Parathyroid adenoma (tissue), 2 donors: Measurements from ENCODE around the gene L3MBTL4.

Source experiments
- H2AFZ ChIP-seq: fragments of 300-600 bp; sonication (generic); one replicate; pipeline ENCODE4 v1.7.0; 2017; ENCODE audit warnings: antibody characterized with exemption, mild to moderate bottlenecking
- H3K27ac ChIP-seq: fragments of 300-600 bp; sonication (generic); one replicate; pipeline ENCODE4 v1.7.0; 2017
- H3K27me3 ChIP-seq: fragments of 300-600 bp; sonication (generic); one replicate; pipeline ENCODE4 v1.7.0; 2017; ENCODE audit warnings: low read length; ENCODE audit not compliant: control insufficient read depth, insufficient read depth
- H3K36me3 ChIP-seq: fragments of 300-600 bp; sonication (generic); one replicate; pipeline ENCODE4 v1.7.0; 2017; ENCODE audit warnings: low read length; ENCODE audit not compliant: control insufficient read depth, insufficient read depth
- H3K4me1 ChIP-seq: fragments of 300-600 bp; sonication (generic); one replicate; pipeline ENCODE4 v1.7.0; 2017; ENCODE audit warnings: control low read depth
- H3K4me2 ChIP-seq: fragments of 300-600 bp; sonication (generic); one replicate; pipeline ENCODE4 v1.7.0; 2017; ENCODE audit warnings: low read length
- H3K4me3 ChIP-seq: fragments of 300-600 bp; sonication (generic); one replicate; pipeline ENCODE4 v1.7.0; 2017; ENCODE audit warnings: low read depth, low read length
- H3K79me2 ChIP-seq: fragments of 300-600 bp; sonication (generic); one replicate; pipeline ENCODE4 v1.7.0; 2017; ENCODE audit warnings: control low read depth
- H3K9ac ChIP-seq: fragments of 300-600 bp; sonication (generic); one replicate; pipeline ENCODE4 v1.7.0; 2017; ENCODE audit warnings: mild to moderate bottlenecking
- H3K9me3 ChIP-seq: fragments of 300-600 bp; sonication (generic); one replicate; pipeline ENCODE4 v1.7.0; 2017; ENCODE audit warnings: low read length; ENCODE audit not compliant: control insufficient read depth
- TF ChIP-seq, protein P1 (sequence below): fragments of 300-600 bp; sonication (generic); IDR thresholded peaks from one replicate; pipeline ENCODE4 v1.7.0; 2017; ENCODE audit warnings: antibody characterized with exemption, mild to moderate bottlenecking
- donor health status: primary hyperparathyroidism.

The L3MBTL4 gene

DNA sequence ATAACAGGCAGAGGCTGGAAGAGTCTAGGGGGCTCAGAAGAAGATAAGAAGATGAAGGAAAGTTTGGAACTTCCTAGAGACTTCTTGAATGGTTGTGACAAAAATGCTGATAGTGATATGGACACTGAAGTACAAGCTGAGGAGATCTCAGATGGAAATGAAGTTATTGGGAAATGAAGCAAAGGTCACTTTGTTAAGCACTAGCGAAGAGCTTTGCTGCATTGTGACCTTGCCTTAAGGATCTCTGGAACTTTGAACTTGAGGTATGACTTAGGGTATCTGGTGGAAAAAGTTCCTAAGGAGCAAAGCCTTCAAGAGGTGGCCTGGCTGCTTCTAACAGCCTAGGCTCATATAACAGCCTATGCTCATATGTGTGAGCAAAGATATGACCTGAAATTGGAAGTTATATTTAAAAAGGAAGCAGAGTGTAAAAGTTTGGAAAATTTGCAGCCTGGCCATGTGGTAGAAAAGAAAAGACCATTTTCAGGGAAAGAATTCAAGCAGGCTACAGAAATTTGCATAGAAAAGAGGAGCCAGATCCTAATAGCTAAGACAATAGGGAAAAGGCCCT, 91.3 kb downstream of the L3MBTL4 start:
- no peaks in the 10 kb centered on the region for H3K36me3 ChIP-seq
- no peak overlapping the region for H3K4me2 ChIP-seq
- H3K9me3 ChIP-seq: no peaks in the 10 kb centered on the region
- no peak overlapping the region for H3K9ac ChIP-seq
- peaks cover 18% of the 10 kb centered on the region for H3K79me2 ChIP-seq
- H2AFZ ChIP-seq: no peak overlapping the region
- TF ChIP-seq, protein P1, sequence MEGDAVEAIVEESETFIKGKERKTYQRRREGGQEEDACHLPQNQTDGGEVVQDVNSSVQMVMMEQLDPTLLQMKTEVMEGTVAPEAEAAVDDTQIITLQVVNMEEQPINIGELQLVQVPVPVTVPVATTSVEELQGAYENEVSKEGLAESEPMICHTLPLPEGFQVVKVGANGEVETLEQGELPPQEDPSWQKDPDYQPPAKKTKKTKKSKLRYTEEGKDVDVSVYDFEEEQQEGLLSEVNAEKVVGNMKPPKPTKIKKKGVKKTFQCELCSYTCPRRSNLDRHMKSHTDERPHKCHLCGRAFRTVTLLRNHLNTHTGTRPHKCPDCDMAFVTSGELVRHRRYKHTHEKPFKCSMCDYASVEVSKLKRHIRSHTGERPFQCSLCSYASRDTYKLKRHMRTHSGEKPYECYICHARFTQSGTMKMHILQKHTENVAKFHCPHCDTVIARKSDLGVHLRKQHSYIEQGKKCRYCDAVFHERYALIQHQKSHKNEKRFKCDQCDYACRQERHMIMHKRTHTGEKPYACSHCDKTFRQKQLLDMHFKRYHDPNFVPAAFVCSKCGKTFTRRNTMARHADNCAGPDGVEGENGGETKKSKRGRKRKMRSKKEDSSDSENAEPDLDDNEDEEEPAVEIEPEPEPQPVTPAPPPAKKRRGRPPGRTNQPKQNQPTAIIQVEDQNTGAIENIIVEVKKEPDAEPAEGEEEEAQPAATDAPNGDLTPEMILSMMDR: no peak
- H3K27ac ChIP-seq: no peak overlapping the region
- no peaks in the 10 kb centered on the region for H3K27me3 ChIP-seq
- H3K4me3 ChIP-seq: no peak overlapping the region
- H3K4me1 ChIP-seq: no peaks in the 10 kb centered on the region

DNA sequence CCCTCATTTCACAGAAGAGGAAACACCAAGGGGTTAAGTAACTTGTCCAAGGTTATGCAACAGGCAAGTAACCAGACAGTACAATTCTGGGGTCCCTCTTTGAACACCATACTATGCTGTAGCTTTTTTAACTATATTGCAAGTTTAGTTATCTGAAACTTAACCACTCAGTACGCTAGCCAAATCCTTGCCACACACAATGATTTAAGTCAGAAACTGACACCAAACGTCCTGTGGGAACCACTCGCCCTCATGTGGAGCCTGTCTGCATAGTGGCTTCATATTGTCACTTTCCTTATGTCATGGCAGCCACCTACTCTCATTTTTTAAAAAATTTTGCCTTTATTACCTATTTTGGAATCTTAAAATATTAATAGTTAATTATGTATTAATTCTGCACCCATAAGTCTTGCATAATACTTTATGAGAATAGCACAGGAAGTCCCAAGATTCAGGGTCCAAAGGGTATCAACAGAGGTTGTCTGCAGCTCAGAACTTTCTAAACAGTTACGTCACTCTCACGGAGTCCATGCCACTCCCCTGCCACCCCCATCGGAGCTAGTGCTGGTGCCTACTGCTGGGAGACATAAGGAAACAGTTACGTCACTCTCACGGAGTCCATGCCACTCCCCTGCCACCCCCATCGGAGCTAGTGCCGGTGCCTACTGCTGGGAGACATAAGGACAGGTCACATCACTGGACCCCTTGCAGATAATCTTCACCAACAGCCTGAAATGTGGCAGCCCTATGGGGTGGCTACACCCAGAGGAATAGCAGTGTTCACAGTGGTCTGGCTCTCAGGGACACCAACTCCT, 99.0 kb downstream of the L3MBTL4 start:
- Histone ChIP-seq H3K9me3 (no peaks in the 10 kb centered on the region), H3K27me3 (no peaks in the 10 kb centered on the region), H3K36me3 (no peaks in the 10 kb centered on the region), H3K27ac (no peak overlapping the region), H2AFZ (no peak overlapping the region), H3K4me2 (no peak overlapping the region), H3K4me1 (no peaks in the 10 kb centered on the region), H3K79me2 (peaks cover 11% of the 10 kb centered on the region), H3K9ac (no peak overlapping the region), H3K4me3 (no peak overlapping the region)
- TF ChIP-seq, protein P1: no peak

DNA sequence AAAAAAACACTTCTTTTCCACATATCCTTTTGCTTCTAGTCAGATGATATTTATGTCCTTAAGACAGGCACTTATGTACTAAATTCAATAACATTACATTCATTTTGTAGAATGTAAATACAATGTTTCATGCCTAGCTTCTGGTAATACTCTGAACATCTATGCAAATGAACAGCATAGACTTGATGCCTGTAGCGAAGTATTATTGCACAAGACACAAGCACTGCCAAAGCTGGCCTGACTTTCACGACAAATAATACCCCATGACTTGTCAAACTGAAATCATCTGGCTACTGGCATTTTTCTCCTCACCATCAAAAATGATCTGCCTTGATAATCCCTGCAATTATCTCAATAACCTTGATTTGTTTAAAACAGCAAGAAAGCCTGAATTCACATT, 101.3 kb downstream of the L3MBTL4 start:
- TF ChIP-seq, protein P1: no peak
- H3K4me2 ChIP-seq: no peak overlapping the region

DNA sequence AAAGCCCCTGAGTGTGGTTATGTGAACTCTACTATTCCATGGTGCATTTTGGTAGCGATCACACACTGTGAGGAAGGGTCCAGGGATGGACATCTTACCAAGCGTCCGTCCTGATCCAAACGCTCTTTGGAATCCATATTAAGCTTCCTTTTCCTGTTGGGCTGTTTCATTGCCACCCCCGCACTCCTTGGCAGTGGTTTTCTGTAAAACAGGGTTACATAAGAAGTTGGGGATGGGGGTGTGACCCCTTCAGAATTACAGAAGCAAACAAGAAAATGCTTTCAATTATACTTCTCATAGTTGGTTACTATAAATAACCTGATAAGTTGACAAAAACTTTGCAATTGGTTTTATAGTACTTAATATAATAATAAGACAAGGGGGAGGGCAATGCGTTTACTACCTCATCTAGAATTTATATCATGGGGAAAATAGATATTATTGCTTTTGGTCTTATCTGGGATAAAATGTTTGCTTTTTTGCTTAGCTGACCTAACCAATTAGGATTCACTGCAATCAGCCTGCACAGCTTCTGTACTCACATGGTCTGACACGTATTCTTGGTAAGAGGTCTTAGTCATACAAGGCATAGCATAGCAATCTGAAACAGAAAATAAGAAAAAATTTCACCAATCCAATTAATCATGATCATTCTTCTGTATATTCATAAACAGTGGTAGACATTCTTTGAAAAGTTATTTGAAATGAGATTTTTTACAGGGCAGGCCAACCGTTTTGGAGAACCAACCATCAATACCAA, 103.1 kb downstream of the L3MBTL4 start:
- H3K27me3 ChIP-seq: no peaks in the 10 kb centered on the region
- H2AFZ ChIP-seq: no peak overlapping the region
- no peaks in the 10 kb centered on the region for H3K36me3 ChIP-seq
- H3K9ac ChIP-seq: no peak overlapping the region
- H3K4me2 ChIP-seq: no peak overlapping the region
- H3K9me3 ChIP-seq: no peaks in the 10 kb centered on the region
- TF ChIP-seq, protein P1: no peak
- peaks cover 7% of the 10 kb centered on the region for H3K79me2 ChIP-seq
- H3K4me3 ChIP-seq: no peak overlapping the region
- no peaks in the 10 kb centered on the region for H3K4me1 ChIP-seq
- no peak overlapping the region for H3K27ac ChIP-seq

More for the DNA sequence above, 101.3 kb downstream of the L3MBTL4 start:
- no peak overlapping the region for H2AFZ ChIP-seq
- peaks cover 9% of the 10 kb centered on the region for H3K79me2 ChIP-seq
- no peak overlapping the region for H3K27ac ChIP-seq
- no peaks in the 10 kb centered on the region for H3K4me1 ChIP-seq
- no peak overlapping the region for H3K4me3 ChIP-seq
- H3K9ac ChIP-seq: no peak overlapping the region
- no peaks in the 10 kb centered on the region for H3K36me3 ChIP-seq
- no peaks in the 10 kb centered on the region for H3K27me3 ChIP-seq
- no peaks in the 10 kb centered on the region for H3K9me3 ChIP-seq
